Stomach (tissue), 9 donors: Measurements from ENCODE around the gene GCSAM. TPM values are rescaled to one million over a fixed set of nuclear protein-coding genes. Genes with fewer than 3 reads are reported as not detected.

Experiments
- DNase-seq, 2 donors: peaks; one replicate each; pipeline versions ENCODE4 v3.0.0 to v3.0.0-alpha.2; 2013 to 2019
- H3K27ac ChIP-seq, 5 donors: fragments of 200-600 bp in 4 of 5; sonication (generic) in 4 of 5; one replicate each; pipeline ENCODE4 v1.5.1; 2013 to 2019; ENCODE audit warnings: mild to moderate bottlenecking in 1 of 5, moderate library complexity in 1 of 5
- H3K27me3 ChIP-seq, 3 donors: fragments of 200-600 bp; sonication (generic); one replicate each; pipeline ENCODE4 v1.5.1; 2017 to 2019; ENCODE audit warnings: mixed run types in 1 of 3
- H3K36me3 ChIP-seq, 4 donors: fragments of 200-600 bp; sonication (generic); 1 replicate in 3 of 4; 2 replicates in 1 of 4; pipeline ENCODE4 v1.5.1; 2016 to 2019
- H3K4me1 ChIP-seq, 4 donors: fragments of 200-600 bp; sonication (generic); one replicate each; pipeline ENCODE4 v1.5.1; 2016 to 2019
- H3K4me3 ChIP-seq, 4 donors: fragments of 200-600 bp; sonication (generic) in 3 of 4; one replicate each; pipeline ENCODE4 v1.5.1; 2016 to 2019; ENCODE audit warnings: mild to moderate bottlenecking in 1 of 4
- H3K9me3 ChIP-seq, 4 donors: fragments of 200-600 bp; sonication (generic); one replicate each; pipeline ENCODE4 v1.5.1; 2016 to 2019
- EP300 ChIP-seq: sonication (generic); formaldehyde crosslinking; IDR thresholded peaks from one replicate; pipeline ENCODE4 v1.6.1; 2017; ENCODE audit warnings: antibody characterized with exemption
- POLR2A ChIP-seq, 4 donors: fragments of 450-650 bp; IDR thresholded peaks; one replicate each; pipeline ENCODE4 v1.6.1; 2016; ENCODE audit warnings: antibody characterized with exemption in 4 of 4, control low read depth in 2 of 4, mild to moderate bottlenecking in 1 of 4, moderate library complexity in 1 of 4
- POLR2AphosphoS5 ChIP-seq, 3 donors: sonication (generic); formaldehyde crosslinking; IDR thresholded peaks; one replicate each; pipeline ENCODE4 v1.6.1; 2016; ENCODE audit warnings: antibody characterized with exemption in 3 of 3
- WGBS, 5 donors: extraction: QIAGEN DNeasy Blood & Tissue Kit in 3 of 5; methylation state at CpG; one replicate each; pipeline versions ENCODE4 v1.1.5 to v1.1.7; 2013 to 2018; 5-methylcytosine and 5-hydroxymethylcytosine counted together
- intact Hi-C: fragments of 100-400 bp; cut with DNase I; formaldehyde crosslinking; loops from one replicate; pipeline ENCODE4 v1.15.1; 2023; ENCODE audit warnings: low total_unique reads
- polyA plus RNA-seq, 3 donors: library from polyadenylated mRNA; stranded (reverse); fragments of 200-250 nt; gene quantifications; one replicate each; pipeline ENCODE4 v1.2.3, GENCODE V29; 2013
- total RNA-seq, 5 donors: library from RNA; depleted of rRNA; stranded (reverse); fragments of >200 nt; gene quantifications; one replicate each; pipeline versions ENCODE4 v1.1.0 to v1.2.3, GENCODE V29; 2014 to 2016
- TF ChIP-seq, protein P1 (sequence below), 7 experiments: fragments of 450-650 bp in 4 of 7; fragments of 200-600 bp in 3 of 7; sonication (generic) in 3 of 7; IDR thresholded peaks; one replicate each; pipeline ENCODE4 v1.5.1; 2016 to 2019; ENCODE audit warnings: antibody characterized with exemption in 7 of 7, control low read depth in 2 of 7, mild to moderate bottlenecking in 1 of 7
- donor health status: healthy with polysubstance abuse.
- donor health status: Bipolar disorder and iron deficiency.
- donor health status: healthy.

GCSAM gene
- total and polyA plus RNA-seq, 8 donors: 0.73 to 2.3 (median 2.3) TPM; not detected in 5

DNA sequence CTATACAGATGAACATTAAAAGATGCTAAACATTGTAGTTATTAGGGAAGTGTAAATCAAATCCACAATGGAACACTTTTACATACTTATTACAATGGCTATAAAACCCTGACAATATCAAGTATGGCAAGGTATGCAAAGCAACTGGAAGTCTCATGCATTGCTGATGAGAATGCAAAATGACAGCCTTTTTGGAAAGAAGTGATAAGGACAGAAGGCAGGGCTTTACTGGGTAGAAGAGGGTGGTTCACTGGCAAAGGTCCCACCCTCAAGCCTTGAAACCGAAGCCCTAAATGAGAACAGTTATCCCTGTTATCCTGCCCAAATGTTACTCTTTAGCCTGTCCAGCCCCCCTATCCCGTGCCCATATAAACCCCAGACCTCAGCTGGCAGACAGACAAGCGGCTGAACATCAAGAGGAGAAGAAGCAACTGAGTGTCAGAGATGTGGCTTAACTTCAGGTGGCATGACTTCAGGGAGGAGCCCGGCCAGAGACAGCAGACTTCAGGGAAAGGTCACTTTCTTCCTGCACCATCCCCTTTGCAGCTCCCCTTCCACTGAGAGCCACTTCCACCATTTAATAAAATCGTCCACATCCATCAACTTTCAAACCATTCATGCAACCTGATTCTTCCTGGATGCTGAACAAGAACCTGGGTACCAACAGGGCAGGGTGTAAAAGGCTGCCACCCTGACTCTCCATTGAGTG, 732 bp upstream of the GCSAM start:
- H3K4me3 ChIP-seq: no peak overlapping the region
- peaks cover 4 to 36% (median 21%) of the 10 kb centered on the region in 4 donors for H3K4me1 ChIP-seq
- intact Hi-C loops: no loop called here
- H3K9me3 ChIP-seq: no peaks in the 10 kb centered on the region
- no peak for DNase-seq
- 84 to 89% (median 87%) methylated on average over 5 of the region's 5 CpGs for WGBS, 5 donors
- peaks cover 0 to 11% (median 2%) of the 10 kb centered on the region in 4 donors for H3K36me3 ChIP-seq
- peak overlapping the region in 3 of 5 donors; percentile 19 to 44 (median 42) for H3K27ac ChIP-seq
- TF ChIP-seq POLR2A (IDR thresholded peaks at IDR 0.05) (no peak), EP300 (no peak), POLR2AphosphoS5 (IDR thresholded peaks at IDR 0.05) (no peak)
- TF ChIP-seq, protein P1, sequence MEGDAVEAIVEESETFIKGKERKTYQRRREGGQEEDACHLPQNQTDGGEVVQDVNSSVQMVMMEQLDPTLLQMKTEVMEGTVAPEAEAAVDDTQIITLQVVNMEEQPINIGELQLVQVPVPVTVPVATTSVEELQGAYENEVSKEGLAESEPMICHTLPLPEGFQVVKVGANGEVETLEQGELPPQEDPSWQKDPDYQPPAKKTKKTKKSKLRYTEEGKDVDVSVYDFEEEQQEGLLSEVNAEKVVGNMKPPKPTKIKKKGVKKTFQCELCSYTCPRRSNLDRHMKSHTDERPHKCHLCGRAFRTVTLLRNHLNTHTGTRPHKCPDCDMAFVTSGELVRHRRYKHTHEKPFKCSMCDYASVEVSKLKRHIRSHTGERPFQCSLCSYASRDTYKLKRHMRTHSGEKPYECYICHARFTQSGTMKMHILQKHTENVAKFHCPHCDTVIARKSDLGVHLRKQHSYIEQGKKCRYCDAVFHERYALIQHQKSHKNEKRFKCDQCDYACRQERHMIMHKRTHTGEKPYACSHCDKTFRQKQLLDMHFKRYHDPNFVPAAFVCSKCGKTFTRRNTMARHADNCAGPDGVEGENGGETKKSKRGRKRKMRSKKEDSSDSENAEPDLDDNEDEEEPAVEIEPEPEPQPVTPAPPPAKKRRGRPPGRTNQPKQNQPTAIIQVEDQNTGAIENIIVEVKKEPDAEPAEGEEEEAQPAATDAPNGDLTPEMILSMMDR (IDR thresholded peaks at IDR 0.05): no peak
- H3K27me3 ChIP-seq: no peaks in the 10 kb centered on the region

GRCh38 chr3:112132554-112132953, 494 bp downstream of the GCSAM start:
- 79 to 96% (median 93%) methylated on average over 1 of the region's 1 CpG for WGBS, 5 donors
- intact Hi-C loops: no loop called here
- Histone ChIP-seq H3K4me3 (no peak overlapping the region), H3K27me3 (no peaks in the 10 kb centered on the region), H3K36me3 (peaks cover 0 to 18% (median 6%) of the 10 kb centered on the region in 4 donors), H3K9me3 (no peaks in the 10 kb centered on the region), H3K4me1 (peaks cover 4 to 35% (median 22%) of the 10 kb centered on the region in 4 donors), H3K27ac (peak overlapping the region in 2 of 5 donors; percentile 2 to 20)
- no peak for TF ChIP-seq EP300
- TF ChIP-seq, protein P1 (IDR thresholded peaks at IDR 0.05): no peak
- no peak for TF ChIP-seq POLR2A (IDR thresholded peaks at IDR 0.05)
- no peak for TF ChIP-seq POLR2AphosphoS5 (IDR thresholded peaks at IDR 0.05)
- no peak for DNase-seq

DNA sequence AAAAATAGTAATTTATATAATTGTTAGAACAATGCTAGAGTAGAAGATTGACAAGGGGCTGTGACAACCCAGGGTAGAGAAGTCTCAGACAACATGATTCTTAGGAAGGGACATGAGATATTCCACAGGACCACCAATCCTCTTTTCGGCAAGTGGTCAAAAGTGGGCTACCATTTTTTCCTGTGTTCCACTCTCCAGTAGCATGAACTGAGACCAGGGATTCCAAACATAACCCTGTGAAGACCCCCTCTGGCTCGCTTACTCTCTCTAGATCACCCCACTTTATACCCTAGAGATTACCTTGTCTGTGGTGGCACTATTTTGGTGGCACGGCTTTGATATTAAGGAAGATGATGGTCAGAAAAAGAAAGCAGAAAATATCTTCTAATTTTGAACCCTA, 960 bp downstream of the GCSAM start:
- TF ChIP-seq POLR2AphosphoS5 (IDR thresholded peaks at IDR 0.05): no peak
- TF ChIP-seq EP300: no peak
- TF ChIP-seq, protein P1 (IDR thresholded peaks at IDR 0.05): no peak
- no peak for TF ChIP-seq POLR2A (IDR thresholded peaks at IDR 0.05)
- H3K36me3 ChIP-seq: peaks cover 0 to 18% (median 6%) of the 10 kb centered on the region in 4 donors
- no peaks in the 10 kb centered on the region for H3K9me3 ChIP-seq
- H3K27me3 ChIP-seq: no peaks in the 10 kb centered on the region
- WGBS, 5 donors: 92 to 97% (median 95%) methylated on average over 3 of the region's 3 CpGs
- no peak overlapping the region for H3K4me3 ChIP-seq
- DNase-seq: no peak
- H3K27ac ChIP-seq: no peak overlapping the region
- H3K4me1 ChIP-seq: peaks cover 4 to 35% (median 21%) of the 10 kb centered on the region in 4 donors
- intact Hi-C loops: no loop called here

- intact Hi-C loops: no loop called here
- H3K36me3 ChIP-seq: peaks cover 0 to 18% (median 6%) of the 10 kb centered on the region in 4 donors
- no peak for TF ChIP-seq POLR2A (IDR thresholded peaks at IDR 0.05)
- no peak for TF ChIP-seq POLR2AphosphoS5 (IDR thresholded peaks at IDR 0.05)
- TF ChIP-seq, protein P1 (IDR thresholded peaks at IDR 0.05): no peak
- no peak for TF ChIP-seq EP300
- peaks cover 4 to 41% (median 19%) of the 10 kb centered on the region in 4 donors for H3K4me1 ChIP-seq
- H3K27me3 ChIP-seq: no peaks in the 10 kb centered on the region
- no peaks in the 10 kb centered on the region for H3K9me3 ChIP-seq
- no peak for DNase-seq
- WGBS, 5 donors: 91 to 97% (median 94%) methylated on average over 3 of the region's 3 CpGs
- H3K27ac ChIP-seq: no peak overlapping the region
- H3K4me3 ChIP-seq: no peak overlapping the region
Observed at GRCh38 chr3:112131111-112131510, 1.9 kb downstream of the GCSAM start.
